Dendritic cell treated with granulocyte-macrophage colony-stimulating factor and Interleukin-4, amounts not matched to agents 40 ng/mL and 50 ng/mL, for 4 days (primary cell): ENCODE measurements around the gene RAPGEF5.

Source experiments
- H3K27ac Mint-ChIP-seq: one replicate; pipeline ENCODE4 v1.8.0; 2022; ENCODE audit warnings: mild to moderate bottlenecking, mixed read lengths
- H3K27me3 Mint-ChIP-seq: one replicate; pipeline ENCODE4 v1.8.0; 2022; ENCODE audit warnings: mild to moderate bottlenecking, mixed read lengths
- H3K36me3 Mint-ChIP-seq: one replicate; pipeline ENCODE4 v1.8.0; 2022; ENCODE audit warnings: low read depth, mixed read lengths
- H3K4me1 Mint-ChIP-seq: one replicate; pipeline ENCODE4 v1.8.0; 2022; ENCODE audit warnings: low read depth, mixed read lengths
- H3K4me3 Mint-ChIP-seq: one replicate; pipeline ENCODE4 v1.8.0; 2022; ENCODE audit warnings: mild to moderate bottlenecking, moderate library complexity, mixed read lengths
- H3K9me3 Mint-ChIP-seq: one replicate; pipeline ENCODE4 v1.8.0; 2022; ENCODE audit warnings: mixed read lengths
- intact Hi-C: fragments of 100-400 bp; cut with micrococcal nuclease; formaldehyde crosslinking; loops from one replicate; pipeline ENCODE4 v1.15.0; 2022

RAPGEF5 gene

DNA sequence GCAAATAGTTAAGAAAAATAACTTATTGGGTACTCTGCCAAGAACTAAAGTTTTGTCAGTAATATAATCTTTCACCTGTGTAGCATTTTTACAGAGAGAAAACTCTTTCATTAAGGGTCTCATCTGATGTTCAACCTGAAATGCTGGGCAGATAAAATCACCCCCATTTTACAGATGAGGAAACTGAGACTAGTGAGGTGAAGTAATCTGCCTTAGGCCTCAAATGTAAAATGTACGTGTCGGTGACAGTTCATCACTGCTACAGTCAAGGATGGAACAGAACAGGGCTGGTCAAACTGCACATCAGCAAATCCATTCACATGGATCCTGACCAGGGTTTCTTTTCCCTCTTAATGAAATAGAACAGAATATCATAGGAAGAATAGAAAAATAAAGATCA lies 121.8 kb downstream of the RAPGEF5 start:
- Mint-ChIP-seq H3K4me1 (no peaks in the 10 kb centered on the region), H3K9me3 (no peaks in the 10 kb centered on the region), H3K27ac (no peak overlapping the region), H3K36me3 (no peaks in the 10 kb centered on the region), H3K27me3 (no peaks in the 10 kb centered on the region), H3K4me3 (no peak overlapping the region)
- intact Hi-C loops, result no loop called here

DNA sequence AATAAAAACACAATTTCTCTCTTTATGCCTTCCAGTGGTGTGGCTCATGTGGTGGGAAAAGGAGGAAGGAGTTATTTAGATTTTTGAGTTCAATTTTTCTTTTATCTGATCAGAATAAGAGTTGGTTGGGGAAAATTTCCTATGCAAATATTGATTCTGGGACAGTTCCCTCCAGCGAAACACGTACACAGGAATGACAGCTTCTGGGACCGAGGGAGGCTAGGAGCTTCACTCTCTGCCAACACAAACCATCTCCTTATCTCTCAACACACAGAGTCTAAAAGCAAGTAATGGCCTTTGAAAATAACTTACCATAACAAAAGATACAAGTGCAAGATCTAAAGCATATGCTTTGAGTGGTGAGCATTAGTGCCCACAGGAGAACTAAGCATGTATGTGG lies 122.7 kb downstream of the RAPGEF5 start:
- Mint-ChIP-seq H3K4me1 (no peaks in the 10 kb centered on the region), H3K36me3 (no peaks in the 10 kb centered on the region), H3K4me3 (no peak overlapping the region), H3K9me3 (no peaks in the 10 kb centered on the region), H3K27ac (no peak overlapping the region), H3K27me3 (no peaks in the 10 kb centered on the region)
- intact Hi-C loops, result no loop called here

- no peaks in the 10 kb centered on the region for H3K36me3 Mint-ChIP-seq
- no peaks in the 10 kb centered on the region for H3K4me1 Mint-ChIP-seq
- no peaks in the 10 kb centered on the region for H3K27me3 Mint-ChIP-seq
- intact Hi-C loops, result no loop called here
- no peaks in the 10 kb centered on the region for H3K9me3 Mint-ChIP-seq
- no peak overlapping the region for H3K4me3 Mint-ChIP-seq
- H3K27ac Mint-ChIP-seq, result no peak overlapping the region
These were observed 125.1 kb downstream of the RAPGEF5 start for GRCh38 chr7:22231806-22232205.

- intact Hi-C loops, result no loop called here
- Mint-ChIP-seq H3K36me3 (no peaks in the 10 kb centered on the region), H3K27me3 (no peaks in the 10 kb centered on the region), H3K9me3 (no peaks in the 10 kb centered on the region), H3K4me3 (no peak overlapping the region), H3K27ac (no peak overlapping the region), H3K4me1 (no peaks in the 10 kb centered on the region)
These were observed 125.8 kb downstream of the RAPGEF5 start for GRCh38 chr7:22231141-22231540.

GRCh38 chr7:22230238-22230637 lies 126.7 kb downstream of the RAPGEF5 start:
- Mint-ChIP-seq H3K27ac (no peak overlapping the region), H3K4me3 (no peak overlapping the region), H3K27me3 (no peaks in the 10 kb centered on the region), H3K4me1 (no peaks in the 10 kb centered on the region), H3K36me3 (no peaks in the 10 kb centered on the region), H3K9me3 (no peaks in the 10 kb centered on the region)
- intact Hi-C loops, result no loop called here

DNA sequence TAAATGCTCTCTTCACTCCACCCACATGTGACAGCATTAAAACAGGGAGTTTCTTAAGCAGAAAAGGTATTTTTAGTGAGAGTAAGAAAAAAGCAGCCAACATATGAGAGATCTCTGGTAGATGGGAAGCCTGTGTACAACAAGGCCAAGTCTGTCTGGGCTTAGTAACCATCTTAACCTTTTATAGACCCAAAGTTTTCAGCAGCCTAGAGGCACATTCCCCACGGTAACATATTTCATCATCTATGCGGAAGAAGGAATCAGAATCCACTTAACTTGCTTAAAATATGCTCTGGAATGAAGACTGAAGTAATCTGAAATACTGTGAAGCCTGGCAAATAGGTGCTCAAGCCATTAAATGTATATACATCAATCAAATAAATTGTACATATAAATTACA lies 127.8 kb downstream of the RAPGEF5 start:
- Mint-ChIP-seq H3K9me3 (no peaks in the 10 kb centered on the region), H3K27ac (no peak overlapping the region), H3K36me3 (no peaks in the 10 kb centered on the region), H3K4me3 (no peak overlapping the region), H3K27me3 (no peaks in the 10 kb centered on the region), H3K4me1 (no peaks in the 10 kb centered on the region)
- intact Hi-C loops, result no loop called here

- no peaks in the 10 kb centered on the region for H3K4me1 Mint-ChIP-seq
- H3K36me3 Mint-ChIP-seq, result no peaks in the 10 kb centered on the region
- no peaks in the 10 kb centered on the region for H3K9me3 Mint-ChIP-seq
- no peak overlapping the region for H3K4me3 Mint-ChIP-seq
- intact Hi-C loops, result no loop called here
- no peaks in the 10 kb centered on the region for H3K27me3 Mint-ChIP-seq
- no peak overlapping the region for H3K27ac Mint-ChIP-seq
These were observed 133.1 kb downstream of the RAPGEF5 start for GRCh38 chr7:22223807-22224206.

DNA sequence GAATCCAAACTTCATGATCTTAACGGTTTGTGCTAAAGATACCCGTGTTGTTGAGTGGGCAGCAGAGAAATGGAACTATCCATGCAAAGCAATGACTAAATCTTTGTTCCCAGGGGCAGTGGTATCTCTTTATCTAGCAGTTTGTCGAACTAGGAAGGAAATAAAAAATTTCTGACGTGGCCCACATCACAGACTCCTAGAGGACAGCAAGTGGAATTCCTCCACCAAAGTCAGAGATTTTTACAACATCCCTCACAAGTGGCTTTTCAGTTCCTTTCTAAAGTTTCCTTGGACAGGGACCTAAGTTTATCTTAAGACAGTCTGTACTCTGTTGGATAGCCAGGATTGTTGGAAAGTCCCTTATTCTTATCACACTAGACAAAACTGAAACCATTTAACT lies 136.0 kb downstream of the RAPGEF5 start:
- no peak overlapping the region for H3K27ac Mint-ChIP-seq
- intact Hi-C loops, result no loop called here
- H3K36me3 Mint-ChIP-seq, result no peaks in the 10 kb centered on the region
- no peaks in the 10 kb centered on the region for H3K4me1 Mint-ChIP-seq
- H3K4me3 Mint-ChIP-seq, result no peak overlapping the region
- H3K9me3 Mint-ChIP-seq, result no peaks in the 10 kb centered on the region
- H3K27me3 Mint-ChIP-seq, result no peaks in the 10 kb centered on the region

GRCh38 chr7:22219739-22220493 lies 137.0 kb downstream of the RAPGEF5 start:
- no peaks in the 10 kb centered on the region for H3K9me3 Mint-ChIP-seq
- H3K4me1 Mint-ChIP-seq, result no peaks in the 10 kb centered on the region
- H3K36me3 Mint-ChIP-seq, result no peaks in the 10 kb centered on the region
- H3K27me3 Mint-ChIP-seq, result no peaks in the 10 kb centered on the region
- H3K27ac Mint-ChIP-seq, result no peak overlapping the region
- H3K4me3 Mint-ChIP-seq, result no peak overlapping the region
- intact Hi-C loops, result no loop called here

- H3K36me3 Mint-ChIP-seq, result no peaks in the 10 kb centered on the region
- no peaks in the 10 kb centered on the region for H3K27me3 Mint-ChIP-seq
- intact Hi-C loops, result no loop called here
- H3K27ac Mint-ChIP-seq, result no peak overlapping the region
- H3K4me3 Mint-ChIP-seq, result no peak overlapping the region
- no peaks in the 10 kb centered on the region for H3K9me3 Mint-ChIP-seq
- peaks cover 2% of the 10 kb centered on the region for H3K4me1 Mint-ChIP-seq
These were observed 137.9 kb downstream of the RAPGEF5 start for GRCh38 chr7:22219036-22219435.

GRCh38 chr7:22216832-22217475 lies 140.0 kb downstream of the RAPGEF5 start:
- Mint-ChIP-seq H3K4me3 (no peak overlapping the region), H3K4me1 (peaks cover 5% of the 10 kb centered on the region), H3K9me3 (no peaks in the 10 kb centered on the region), H3K27ac (no peak overlapping the region), H3K27me3 (no peaks in the 10 kb centered on the region), H3K36me3 (no peaks in the 10 kb centered on the region)
- intact Hi-C loops, result no loop called here

DNA sequence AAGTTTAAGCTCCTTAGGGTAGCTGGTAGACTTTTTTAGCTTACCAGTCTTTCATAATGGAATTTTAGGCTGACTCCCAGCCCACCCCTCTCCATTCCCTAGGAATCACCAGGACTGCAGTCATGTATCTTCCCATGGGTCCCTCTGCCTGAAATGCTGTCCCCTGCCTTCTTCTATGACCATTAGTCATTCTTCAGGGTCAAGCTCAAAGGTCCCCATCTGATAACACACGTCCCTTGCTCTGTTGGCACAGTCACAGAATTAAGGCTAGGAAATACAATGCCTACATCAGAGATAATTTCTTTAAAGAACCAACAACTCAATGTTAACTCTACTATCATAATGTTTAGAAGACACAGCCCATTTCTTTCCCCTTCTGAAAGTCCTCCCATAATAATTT lies 140.6 kb downstream of the RAPGEF5 start:
- intact Hi-C loops, result no loop called here
- H3K27ac Mint-ChIP-seq, result no peak overlapping the region
- no peaks in the 10 kb centered on the region for H3K27me3 Mint-ChIP-seq
- no peak overlapping the region for H3K4me3 Mint-ChIP-seq
- no peaks in the 10 kb centered on the region for H3K36me3 Mint-ChIP-seq
- H3K4me1 Mint-ChIP-seq, result peaks cover 5% of the 10 kb centered on the region
- H3K9me3 Mint-ChIP-seq, result no peaks in the 10 kb centered on the region

- intact Hi-C loops, result no loop called here
- H3K27ac Mint-ChIP-seq, result no peak overlapping the region
- no peaks in the 10 kb centered on the region for H3K9me3 Mint-ChIP-seq
- H3K4me3 Mint-ChIP-seq, result no peak overlapping the region
- no peaks in the 10 kb centered on the region for H3K36me3 Mint-ChIP-seq
- peaks cover 5% of the 10 kb centered on the region for H3K4me1 Mint-ChIP-seq
- no peaks in the 10 kb centered on the region for H3K27me3 Mint-ChIP-seq
These were observed 143.0 kb downstream of the RAPGEF5 start for GRCh38 chr7:22214000-22214399.

DNA sequence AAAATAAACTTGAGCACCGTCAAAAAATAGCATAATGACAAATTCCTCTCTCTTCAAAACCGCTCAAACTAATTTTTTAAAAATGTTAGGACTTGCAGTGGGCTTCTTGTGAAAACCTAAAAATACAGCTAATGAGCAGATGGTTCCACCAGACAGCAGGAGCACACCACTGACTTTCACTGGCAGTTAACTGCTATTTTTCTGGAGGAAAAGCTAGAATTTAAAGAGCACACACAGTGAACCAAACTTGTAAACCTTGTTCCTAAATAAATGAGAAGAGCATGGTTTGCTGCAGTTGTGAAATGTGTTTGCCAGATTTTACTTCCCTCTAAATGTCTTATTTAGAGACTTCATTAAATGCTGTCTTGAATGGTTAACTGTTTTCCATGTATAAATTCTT lies 143.9 kb downstream of the RAPGEF5 start:
- H3K27ac Mint-ChIP-seq, result no peak overlapping the region
- no peaks in the 10 kb centered on the region for H3K36me3 Mint-ChIP-seq
- intact Hi-C loops, result no loop called here
- no peaks in the 10 kb centered on the region for H3K27me3 Mint-ChIP-seq
- no peaks in the 10 kb centered on the region for H3K9me3 Mint-ChIP-seq
- peaks cover 5% of the 10 kb centered on the region for H3K4me1 Mint-ChIP-seq
- H3K4me3 Mint-ChIP-seq, result no peak overlapping the region

GRCh38 chr7:22210967-22211366 lies 146.0 kb downstream of the RAPGEF5 start:
- Mint-ChIP-seq H3K9me3 (no peaks in the 10 kb centered on the region), H3K27ac (no peak overlapping the region), H3K36me3 (no peaks in the 10 kb centered on the region), H3K27me3 (no peaks in the 10 kb centered on the region), H3K4me3 (no peak overlapping the region), H3K4me1 (peaks cover 5% of the 10 kb centered on the region)
- intact Hi-C loops, result no loop called here
